Neural cell (in vitro differentiated cells): Measurements from ENCODE around the gene SIX6. TPM values are rescaled to one million over a fixed set of nuclear protein-coding genes. Genes with fewer than 3 reads are reported as not detected.

Experiments
- H2AFZ ChIP-seq: fragments of 200-600, 300-800 bp; sonication (generic), shearing (Covaris generic); 2 replicates; pipeline ENCODE4 v1.6.0; 2014; ENCODE audit warnings: low read depth, mild to moderate bottlenecking, antibody characterized with exemption, low read length, moderate library complexity
- H3F3A ChIP-seq: fragments of 200-600 bp; shearing (Covaris generic); 2 replicates; pipeline ENCODE4 v1.6.1; 2016; ENCODE audit warnings: mild to moderate bottlenecking, moderate library complexity, mixed read lengths, antibody characterized with exemption, low read length; ENCODE audit not compliant: insufficient read depth, poor library complexity, severe bottlenecking
- H3K27ac ChIP-seq: fragments of 200-600, 300-800 bp; sonication (generic), shearing (Covaris generic); 2 replicates; pipeline ENCODE4 v1.5.1; 2014; ENCODE audit warnings: mild to moderate bottlenecking, low read length, moderate library complexity
- H3K27me3 ChIP-seq: fragments of 300-800, 200-600 bp; sonication (generic), shearing (Covaris generic); 2 replicates; pipeline ENCODE4 v1.6.0; 2014; ENCODE audit warnings: mild to moderate bottlenecking, low read depth, low read length, moderate library complexity; ENCODE audit not compliant: insufficient read depth
- H3K36me3 ChIP-seq: fragments of 300-800, 200-600 bp; sonication (generic), shearing (Covaris generic); 2 replicates; pipeline ENCODE4 v1.5.1; 2014; ENCODE audit warnings: mild to moderate bottlenecking, antibody characterized with exemption, low read length, moderate library complexity; ENCODE audit not compliant: insufficient read depth
- H3K4me2 ChIP-seq: fragments of 300-800, 200-600 bp; sonication (generic), shearing (Covaris generic); 2 replicates; pipeline ENCODE4 v1.6.0; 2014; ENCODE audit warnings: mild to moderate bottlenecking, low read length
- H3K4me3 ChIP-seq: fragments of 300-800, 200-600 bp; sonication (generic), shearing (Covaris generic); 2 replicates; pipeline ENCODE4 v1.5.1; 2014; ENCODE audit warnings: mild to moderate bottlenecking, low read length, moderate library complexity
- H3K79me2 ChIP-seq: fragments of 200-600 bp; shearing (Covaris generic); replicated peaks from 2 replicates; pipeline ENCODE4 v1.6.0; 2014; ENCODE audit warnings: mild to moderate bottlenecking, low read length, moderate library complexity; ENCODE audit not compliant: insufficient read depth
- H3K9ac ChIP-seq: fragments of 300-800, 200-600 bp; sonication (generic), shearing (Covaris generic); 2 replicates; pipeline ENCODE4 v1.6.1; 2016; ENCODE audit warnings: mild to moderate bottlenecking, low read length, mixed read lengths
- H3K9me2 ChIP-seq: fragments of 200-600 bp; shearing (Covaris generic); 2 replicates; pipeline ENCODE4 v1.6.1; 2016; ENCODE audit warnings: mild to moderate bottlenecking, low read length, mixed read lengths; ENCODE audit not compliant: insufficient read depth
- H3K9me3 ChIP-seq: fragments of 200-600, 300-800 bp; sonication (generic), shearing (Covaris generic); 2 replicates; pipeline ENCODE4 v1.6.1; 2016; ENCODE audit warnings: mild to moderate bottlenecking, mixed run types, low read length, moderate library complexity, mixed read lengths
- H4K20me1 ChIP-seq: fragments of 200-600 bp; shearing (Covaris generic); 2 replicates; pipeline ENCODE4 v1.6.1; 2016; ENCODE audit warnings: mild to moderate bottlenecking, mixed run types; ENCODE audit not compliant: insufficient read depth
- CTCF ChIP-seq: fragments of 450-650 bp; IDR thresholded peaks from 2 replicates; pipeline ENCODE4 v1.5.1; 2014; ENCODE audit warnings: antibody characterized with exemption, mild to moderate bottlenecking, moderate library complexity; ENCODE audit not compliant: poor library complexity, severe bottlenecking
- EP300 ChIP-seq: fragments of 450-650 bp; conservative IDR thresholded peaks from 2 replicates; pipeline ENCODE4 v1.6.1; 2014; ENCODE audit warnings: antibody characterized with exemption, mild to moderate bottlenecking, moderate library complexity; ENCODE audit not compliant: poor library complexity, severe bottlenecking
- EZH2 ChIP-seq: fragments of 200-600, 300-800 bp; shearing (Covaris generic), sonication (generic); IDR thresholded peaks from 2 replicates; pipeline ENCODE4 v1.6.1; 2014; ENCODE audit warnings: antibody characterized with exemption, low read length, borderline replicate concordance, mild to moderate bottlenecking; ENCODE audit not compliant: insufficient read depth, poor library complexity, severe bottlenecking
- MXI1 ChIP-seq: fragments of 450-650 bp; conservative IDR thresholded peaks from 2 replicates; pipeline ENCODE4 v1.6.1; 2014; ENCODE audit warnings: antibody characterized with exemption, mild to moderate bottlenecking; ENCODE audit not compliant: poor library complexity, severe bottlenecking
- POLR2AphosphoS5 ChIP-seq: IDR thresholded peaks from 2 replicates; pipeline ENCODE4 v1.6.1; 2012
- RAD21 ChIP-seq: fragments of 450-650 bp; conservative IDR thresholded peaks from 2 replicates; pipeline ENCODE4 v1.6.1; 2014; ENCODE audit warnings: antibody characterized with exemption, mild to moderate bottlenecking, moderate library complexity
- REST ChIP-seq: IDR thresholded peaks from 2 replicates; pipeline ENCODE4 v1.6.1; 2012; ENCODE audit warnings: borderline replicate concordance
- SMC3 ChIP-seq: fragments of 450-650 bp; conservative IDR thresholded peaks from 2 replicates; pipeline ENCODE4 v1.6.1; 2014; ENCODE audit warnings: antibody characterized with exemption, mild to moderate bottlenecking, moderate library complexity; ENCODE audit not compliant: poor library complexity
- TAF1 ChIP-seq: IDR thresholded peaks from 2 replicates; pipeline ENCODE4 v1.6.1; 2012; ENCODE audit warnings: low read depth
- polyA plus RNA-seq: library from polyadenylated mRNA; depleted of rRNA; stranded (reverse); fragments of >200 nt; gene quantifications from 2 replicates; pipeline ENCODE4 v1.2.3, GENCODE V29; 2014

Gene SIX6
- polyA plus RNA-seq, 1 donor from 2014 or later: not detected

GRCh38 chr14:60514741-60515491 lies 6.0 kb downstream of the SIX6 start:
- Histone ChIP-seq H4K20me1 (no peaks in the 10 kb centered on the region), H3K36me3 (no peaks in the 10 kb centered on the region), H3K79me2 (no peaks in the 10 kb centered on the region), H3K27ac (no peak overlapping the region), H3K9ac (peak overlapping the region; percentile 47), H3K9me2 (no peaks in the 10 kb centered on the region), H3F3A (no peaks in the 10 kb centered on the region), H3K27me3 (peaks cover 78% of the 10 kb centered on the region), H3K4me3 (peak overlapping the region; percentile 64), H3K9me3 (peaks cover 10% of the 10 kb centered on the region), H3K4me2 (peak overlapping the region; percentile 70), H2AFZ (no peak overlapping the region)
- TF ChIP-seq POLR2AphosphoS5 (peak; percentile 50), SMC3 (peak; percentile 20), RAD21 (no peak), CTCF (peak; percentile 59), TAF1 (no peak), MXI1 (no peak), REST (no peak), EZH2 (peak; percentile 85), EP300 (no peak)

- Histone ChIP-seq H3K9me2 (no peaks in the 10 kb centered on the region), H3K9me3 (peaks cover 10% of the 10 kb centered on the region), H3K9ac (no peak overlapping the region), H2AFZ (no peak overlapping the region), H3K27ac (no peak overlapping the region), H3K79me2 (no peaks in the 10 kb centered on the region), H3K27me3 (peaks cover 70% of the 10 kb centered on the region), H3K4me3 (peak overlapping the region; percentile 64), H3F3A (no peaks in the 10 kb centered on the region), H4K20me1 (no peaks in the 10 kb centered on the region), H3K4me2 (no peak overlapping the region), H3K36me3 (no peaks in the 10 kb centered on the region)
- no peak for TF ChIP-seq EP300
- no peak for TF ChIP-seq EZH2
- no peak for TF ChIP-seq RAD21
- no peak for TF ChIP-seq POLR2AphosphoS5
- TF ChIP-seq CTCF: no peak
- no peak for TF ChIP-seq TAF1
- TF ChIP-seq SMC3: no peak
- no peak for TF ChIP-seq MXI1
- no peak for TF ChIP-seq REST
Observed at GRCh38 chr14:60515511-60516289, 6.8 kb downstream of the SIX6 start.
